Small intestine (tissue), 7 donors: ENCODE results near the gene CASK. TPM values are rescaled to one million over a fixed set of nuclear protein-coding genes. Genes with fewer than 3 reads are reported as not detected.

Source experiments
- DNase-seq, 2 donors: peaks; one replicate each; pipeline versions ENCODE4 v3.0.0 to v3.0.0-alpha.2; 2013
- FAIRE-seq: peaks from 2 replicates; lab custom pipeline; 2012; peaks lifted over from hg19 to GRCh38; lab: Jason Lieb, UNC
- H3K27ac ChIP-seq, 3 donors: one replicate each; pipeline ENCODE4 v1.5.1; 2013; ENCODE audit warnings: low read length in 2 of 3, mild to moderate bottlenecking in 2 of 3, control low read depth in 1 of 3, inconsistent platforms in 1 of 3, low read depth in 1 of 3, moderate library complexity in 1 of 3
- H3K27me3 ChIP-seq, 3 donors: one replicate each; pipeline ENCODE4 v1.6.1; 2013; ENCODE audit warnings: low read length in 3 of 3, inconsistent platforms in 1 of 3; ENCODE audit not compliant: control insufficient read depth in 3 of 3, insufficient read depth in 3 of 3
- H3K36me3 ChIP-seq, 3 donors: one replicate each; pipeline ENCODE4 v1.6.1; 2013; ENCODE audit warnings: low read length in 3 of 3, inconsistent platforms in 1 of 3, low read depth in 1 of 3, mild to moderate bottlenecking in 1 of 3, moderate library complexity in 1 of 3; ENCODE audit not compliant: control insufficient read depth in 3 of 3, insufficient read depth in 2 of 3
- H3K4me1 ChIP-seq, 3 donors: one replicate each; pipeline ENCODE4 v1.6.1; 2013; ENCODE audit warnings: low read length in 2 of 3, inconsistent platforms in 1 of 3, low read depth in 1 of 3, mild to moderate bottlenecking in 1 of 3, moderate library complexity in 1 of 3; ENCODE audit not compliant: control insufficient read depth in 3 of 3, insufficient read depth in 2 of 3
- H3K4me3 ChIP-seq, 3 donors: one replicate each; pipeline ENCODE4 v1.5.1; 2013; ENCODE audit warnings: low read length in 3 of 3, control low read depth in 1 of 3, inconsistent platforms in 1 of 3, low read depth in 1 of 3, mild to moderate bottlenecking in 1 of 3, moderate library complexity in 1 of 3
- H3K9me3 ChIP-seq, 2 donors: one replicate each; pipeline ENCODE4 v1.6.1; 2013; ENCODE audit warnings: low read depth in 1 of 2, low read length in 1 of 2; ENCODE audit not compliant: control insufficient read depth in 2 of 2, insufficient read depth in 1 of 2
- WGBS, 3 donors: extraction: QIAGEN DNeasy Blood & Tissue Kit; methylation state at CpG; one replicate each; pipeline ENCODE4 v1.1.7; 2013; 5-methylcytosine and 5-hydroxymethylcytosine counted together
- polyA plus RNA-seq, 4 donors: library from polyadenylated mRNA; stranded (reverse) in 3 of 4; unstranded in 1 of 4; fragments of 200-250 nt in 3 of 4; fragments of 120-200 nt in 1 of 4; gene quantifications; one replicate each; pipeline versions ENCODE4 v1.2.1 to v1.2.3, GENCODE V29; 2013
- donor health status: healthy with polysubstance abuse.
- donor health status: control.
- donor health status: control.
- donor health status: Bipolar disorder and iron deficiency.
- donor health status: healthy.

CASK gene
- polyA plus RNA-seq, 4 donors, result 16.5 to 77.8 (median 25.2) TPM

DNA sequence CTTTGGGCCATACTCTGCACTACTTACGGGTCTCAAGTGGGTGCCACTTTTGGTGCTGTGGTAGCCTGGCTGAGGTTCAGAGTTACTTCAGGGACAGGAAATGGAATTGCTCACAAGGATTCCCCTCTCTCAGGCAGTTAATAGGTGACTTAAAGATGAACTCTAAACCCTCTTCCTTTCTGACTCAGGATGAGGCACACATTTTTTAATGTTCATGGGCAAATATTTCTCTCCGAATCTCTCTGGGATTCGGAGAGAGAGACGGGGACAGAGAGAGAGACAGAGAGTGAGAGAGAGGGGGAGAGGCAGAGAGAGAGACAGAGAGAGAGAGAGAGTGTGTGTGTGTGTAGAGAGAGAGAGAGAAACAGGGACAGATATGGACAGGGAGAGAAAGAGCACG lies 396.4 kb downstream of the CASK start:
- DNase-seq, result peak in 1 of 2 donors; percentile 6
- Histone ChIP-seq H3K36me3 (peaks cover 0 to 41% (median 4%) of the 10 kb centered on the region in 3 donors), H3K27ac (no peak overlapping the region), H3K9me3 (no peaks in the 10 kb centered on the region), H3K4me3 (no peak overlapping the region), H3K4me1 (peaks cover 0 to 6% (median 0%) of the 10 kb centered on the region in 3 donors), H3K27me3 (no peaks in the 10 kb centered on the region)
- FAIRE-seq, result no peak
- WGBS, 3 donors, result 78 to 91% (median 89%) methylated on average over 5 of the region's 5 CpGs

DNA sequence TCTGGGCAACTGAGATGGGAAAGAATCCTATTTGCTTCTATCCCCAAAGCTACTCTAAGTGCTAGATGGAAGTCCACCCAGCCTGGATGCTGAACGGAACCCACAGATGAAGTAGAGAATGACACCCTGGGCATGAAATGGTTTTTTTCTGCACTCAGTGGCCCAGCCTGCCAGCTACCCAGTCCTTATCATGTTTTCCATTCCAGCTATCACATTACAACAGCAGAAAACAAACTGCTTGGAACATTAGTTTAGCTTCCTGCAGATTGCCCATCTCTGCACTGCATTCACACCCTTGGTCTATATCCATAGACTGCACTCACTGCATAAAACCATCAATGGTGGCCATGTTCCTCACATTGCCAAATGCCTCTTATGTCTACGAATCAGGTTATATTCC lies 397.1 kb downstream of the CASK start:
- Histone ChIP-seq H3K9me3 (no peaks in the 10 kb centered on the region), H3K27me3 (no peaks in the 10 kb centered on the region), H3K4me1 (peaks cover 0 to 8% (median 0%) of the 10 kb centered on the region in 3 donors), H3K4me3 (no peak overlapping the region), H3K27ac (no peak overlapping the region), H3K36me3 (peaks cover 0 to 43% (median 4%) of the 10 kb centered on the region in 3 donors)
- no peak for FAIRE-seq
- 87 to 94% (median 88%) methylated on average over 2 of the region's 2 CpGs for WGBS, 3 donors
- DNase-seq, result no peak

DNA sequence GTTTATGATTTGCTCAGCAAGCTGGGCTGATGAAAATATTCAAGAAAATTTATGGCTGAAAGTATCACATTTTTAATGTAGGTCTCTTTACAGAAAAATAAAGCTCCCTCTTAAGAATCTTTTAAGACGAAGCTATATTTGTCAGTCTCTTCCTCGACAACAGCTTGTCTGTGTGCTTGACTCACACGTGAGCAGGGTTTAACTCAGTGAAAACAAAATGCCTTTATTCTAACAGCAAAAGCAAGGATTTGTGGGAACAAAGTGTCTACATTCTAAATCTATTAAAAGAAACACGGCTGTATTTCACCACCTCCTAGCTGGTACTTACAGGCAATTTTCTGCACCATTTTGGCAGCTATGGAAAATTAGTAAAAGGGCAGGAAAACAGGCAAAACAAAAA lies 400.7 kb downstream of the CASK start:
- no peaks in the 10 kb centered on the region for H3K27me3 ChIP-seq
- H3K4me1 ChIP-seq, result peaks cover 0 to 8% (median 0%) of the 10 kb centered on the region in 3 donors
- peaks cover 0 to 38% (median 0%) of the 10 kb centered on the region in 3 donors for H3K36me3 ChIP-seq
- peak overlapping the region in 1 of 3 donors; percentile 7 for H3K27ac ChIP-seq
- FAIRE-seq, result no peak
- WGBS, 3 donors, result 76 to 83% (median 78%) methylated on average over 4 of the region's 4 CpGs
- H3K9me3 ChIP-seq, result no peaks in the 10 kb centered on the region
- DNase-seq, result no peak
- no peak overlapping the region for H3K4me3 ChIP-seq

DNA sequence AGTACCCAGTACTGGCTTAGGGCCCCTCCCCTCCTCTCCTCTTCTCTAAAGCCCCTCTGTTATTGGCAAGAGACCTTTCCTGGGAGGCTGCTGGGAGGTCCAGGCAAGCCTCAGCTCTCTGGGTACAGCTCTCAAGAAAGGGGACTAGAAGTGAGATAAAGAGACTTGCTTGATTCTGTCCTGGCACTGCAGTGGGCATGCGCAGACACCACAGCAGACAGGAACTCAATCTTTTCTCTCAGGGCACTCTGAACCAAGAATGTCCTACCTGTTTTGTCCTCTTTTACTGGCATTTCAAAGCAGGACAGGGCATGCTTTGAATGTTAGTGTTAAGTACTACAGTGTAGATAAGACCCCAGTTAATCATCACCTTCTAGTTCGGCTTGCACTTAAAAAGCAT lies 401.3 kb downstream of the CASK start:
- peak in 1 of 2 donors; percentile 5 for DNase-seq
- Histone ChIP-seq H3K4me1 (peaks cover 0 to 8% (median 0%) of the 10 kb centered on the region in 3 donors), H3K36me3 (peaks cover 0 to 39% (median 0%) of the 10 kb centered on the region in 3 donors), H3K4me3 (no peak overlapping the region), H3K27me3 (no peaks in the 10 kb centered on the region), H3K27ac (peak overlapping the region in 1 of 3 donors; percentile 7), H3K9me3 (no peaks in the 10 kb centered on the region)
- no peak for FAIRE-seq
- 71 to 92% (median 84%) methylated on average over 2 of the region's 2 CpGs for WGBS, 3 donors

DNA sequence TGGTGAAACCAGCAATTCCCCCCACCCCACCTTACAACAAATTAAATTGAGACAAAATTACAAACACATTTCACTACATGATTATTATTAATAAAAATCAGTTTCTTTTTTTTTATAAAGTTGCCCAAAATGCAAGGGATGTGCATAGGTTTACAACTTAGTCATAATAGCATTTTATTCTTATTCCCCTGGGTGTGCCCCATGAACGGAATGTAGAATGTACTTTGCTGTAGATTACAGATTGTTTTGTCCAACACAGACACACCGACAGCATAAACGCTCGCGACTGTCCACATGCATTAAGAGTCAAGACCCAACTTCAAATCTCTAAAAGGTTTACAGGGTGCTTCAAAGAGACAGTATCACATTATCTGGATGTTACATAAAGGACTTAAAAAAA lies 403.9 kb downstream of the CASK start:
- 87 to 91% (median 88%) methylated on average over 5 of the region's 5 CpGs for WGBS, 3 donors
- peaks cover 0 to 8% (median 0%) of the 10 kb centered on the region in 3 donors for H3K4me1 ChIP-seq
- DNase-seq (no peak), FAIRE-seq (no peak)
- H3K27me3 ChIP-seq, result no peaks in the 10 kb centered on the region
- H3K4me3 ChIP-seq, result no peak overlapping the region
- no peak overlapping the region for H3K27ac ChIP-seq
- H3K36me3 ChIP-seq, result peaks cover 0 to 31% (median 0%) of the 10 kb centered on the region in 3 donors
- no peaks in the 10 kb centered on the region for H3K9me3 ChIP-seq

DNA sequence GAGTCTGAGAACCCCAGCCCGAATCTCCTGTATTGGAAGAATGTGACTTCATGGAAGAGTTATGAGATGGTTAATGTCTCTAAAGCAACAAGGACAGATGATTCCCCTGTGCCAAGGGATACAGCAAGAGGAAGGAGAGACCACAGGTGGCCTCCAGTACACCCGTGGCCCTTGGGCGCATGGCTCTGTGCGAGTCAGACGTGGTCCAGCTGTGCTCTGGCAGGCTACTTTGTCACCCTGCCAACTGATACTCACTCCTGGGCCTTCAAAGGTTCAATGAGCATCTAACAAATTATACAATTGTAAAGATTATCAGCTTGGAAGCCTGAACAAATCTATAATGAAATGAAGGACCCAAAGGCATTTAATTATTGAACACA lies 404.5 kb downstream of the CASK start:
- Histone ChIP-seq H3K4me1 (peaks cover 0 to 8% (median 0%) of the 10 kb centered on the region in 3 donors), H3K36me3 (peaks cover 0 to 31% (median 0%) of the 10 kb centered on the region in 3 donors), H3K27me3 (no peaks in the 10 kb centered on the region), H3K9me3 (no peaks in the 10 kb centered on the region), H3K27ac (no peak overlapping the region), H3K4me3 (no peak overlapping the region)
- DNase-seq (no peak), FAIRE-seq (no peak)
- WGBS, 3 donors, result 58 to 65% (median 58%) methylated on average over 5 of the region's 5 CpGs

DNA sequence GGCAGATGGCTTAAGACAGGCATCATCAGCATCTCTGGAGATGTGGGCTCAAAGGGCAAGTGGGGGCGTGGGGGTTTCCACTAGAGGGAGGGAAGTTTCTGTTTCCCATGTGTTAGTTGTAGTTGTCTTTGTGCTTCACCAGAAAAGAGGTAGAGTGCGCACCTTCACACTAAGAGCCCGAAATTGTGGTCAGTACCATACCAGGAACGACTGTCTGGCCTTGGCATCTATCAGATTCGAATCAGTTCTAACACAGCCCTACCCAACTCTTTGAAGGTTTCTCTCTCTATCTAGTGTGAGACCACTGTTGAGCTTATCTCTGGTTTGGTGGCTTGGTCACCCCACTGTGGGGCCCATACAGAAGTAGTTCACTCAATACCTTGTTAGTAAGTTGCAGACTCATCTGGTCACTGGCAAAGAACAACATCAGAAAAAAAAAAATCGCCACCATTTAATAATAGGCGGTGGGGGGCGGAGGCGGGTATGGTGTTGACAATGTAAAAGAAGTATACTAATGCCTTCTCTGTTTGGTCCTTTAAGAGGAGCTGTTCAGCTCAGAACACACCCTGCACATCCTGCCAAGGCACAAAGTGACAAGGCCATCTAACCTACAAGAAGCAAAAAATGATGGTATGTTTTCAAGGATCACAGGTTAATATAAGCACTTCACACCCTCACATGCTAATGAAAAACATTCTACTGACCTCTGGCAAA lies 405.1 kb downstream of the CASK start:
- FAIRE-seq (no peak), DNase-seq (no peak)
- Histone ChIP-seq H3K4me3 (no peak overlapping the region), H3K9me3 (no peaks in the 10 kb centered on the region), H3K27ac (no peak overlapping the region), H3K4me1 (peaks cover 0 to 8% (median 0%) of the 10 kb centered on the region in 3 donors), H3K27me3 (no peaks in the 10 kb centered on the region), H3K36me3 (peaks cover 0 to 26% (median 0%) of the 10 kb centered on the region in 3 donors)
- 77 to 80% (median 78%) methylated on average over 9 of the region's 9 CpGs for whole genome bisulfite sequencing, 3 donors

DNA sequence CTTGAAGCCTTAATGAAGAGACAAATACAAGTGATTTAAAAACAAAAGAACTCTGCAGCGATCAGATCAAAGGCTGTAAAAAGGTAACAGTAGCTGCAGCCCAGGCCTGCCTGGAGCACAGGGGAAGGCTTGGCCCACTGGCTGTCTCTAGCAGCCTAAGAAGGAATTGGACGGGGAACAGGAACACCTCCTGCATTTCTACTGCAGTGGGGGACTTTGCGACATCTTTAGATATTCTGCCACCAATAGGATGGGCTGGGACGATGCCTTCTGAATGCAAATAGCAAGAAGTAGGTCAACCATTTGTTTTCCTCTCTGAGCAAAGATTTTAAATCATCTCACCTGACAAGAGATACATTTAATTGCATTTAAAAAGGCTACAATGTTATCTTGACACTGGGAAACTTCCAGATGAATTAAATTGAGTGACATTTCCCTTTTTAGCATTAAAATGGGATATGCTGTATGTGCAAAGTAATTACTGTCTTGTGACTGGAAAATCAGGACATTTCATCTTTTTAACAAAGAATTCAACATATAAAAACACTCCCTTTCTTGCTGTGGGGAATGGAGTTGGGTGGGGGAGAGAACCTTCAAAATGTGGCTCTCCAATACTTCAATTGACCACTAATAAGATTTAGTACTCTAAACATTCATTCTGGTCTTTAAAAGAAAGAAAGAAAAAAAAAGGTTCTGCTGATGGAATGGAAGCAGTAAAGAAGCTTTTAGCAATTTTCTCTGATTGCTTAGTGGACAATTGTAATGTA lies 406.2 kb downstream of the CASK start:
- H3K27me3 ChIP-seq, result no peaks in the 10 kb centered on the region
- peaks cover 0 to 4% (median 0%) of the 10 kb centered on the region in 3 donors for H3K4me1 ChIP-seq
- DNase-seq (no peak), FAIRE-seq (no peak)
- H3K27ac ChIP-seq, result no peak overlapping the region
- peaks cover 0 to 26% (median 0%) of the 10 kb centered on the region in 3 donors for H3K36me3 ChIP-seq
- WGBS, 3 donors, result 68 to 79% (median 78%) methylated on average over 4 of the region's 4 CpGs
- no peak overlapping the region for H3K4me3 ChIP-seq
- H3K9me3 ChIP-seq, result no peaks in the 10 kb centered on the region
